ENCODE data around the gene CASP8. TPM values are rescaled to one million over a fixed set of nuclear protein-coding genes. Genes with fewer than 3 reads are reported as not detected.

CASP8 gene
- total and polyA plus RNA-seq, 2 donors (not counting 1 experiment from before 2014, with no cell fraction given), result 76.7 to 120 TPM

GRCh38 chr2:201276511-201276910 is 16.2 kb downstream of the CASP8 start:
- no peak overlapping the region for H3K4me3 Mint-ChIP-seq
- Histone ChIP-seq H3K79me2 (ENCODE audit: control insufficient read depth, insufficient read depth, low read length) (peaks cover 25% of the 10 kb centered on the region), H3K4me3 (ENCODE audit: control extremely low read depth in 1 of 5, extremely low read depth in 1 of 5, insufficient read depth in 1 of 5, low read depth in 2 of 5, low read length in 4 of 5) (no peak overlapping the region), H2AFZ (ENCODE audit: insufficient read depth, low read depth, low read length, poor library complexity, severe bottlenecking) (no peak overlapping the region), H3K4me1 (ENCODE audit: control insufficient read depth in 2 of 2, insufficient read depth in 2 of 2, low read length in 2 of 2) (peaks cover 10 to 18% of the 10 kb centered on the region in 2 donors), H4K20me1 (ENCODE audit: control insufficient read depth, insufficient read depth, low read length, poor library complexity, severe bottlenecking) (peaks cover 7% of the 10 kb centered on the region), H3K36me3 (replicated peaks in 1 of 2; ENCODE audit: control extremely low read depth in 1 of 2, control insufficient read depth in 1 of 2, extremely low read depth in 1 of 2, insufficient read depth in 2 of 2, low read length in 1 of 2) (peaks cover 11 to 90% of the 10 kb centered on the region in 2 experiments), H3K4me2 (replicated peaks; ENCODE audit: low read depth, low read length, poor library complexity, severe bottlenecking) (no peak overlapping the region), H3K27me3 (replicated peaks in 1 of 4; ENCODE audit: control extremely low read depth in 1 of 4, control insufficient read depth in 3 of 4, insufficient read depth in 4 of 4, low read length in 3 of 4) (no peaks in the 10 kb centered on the region), H3K27ac (ENCODE audit: low read length in 2 of 2) (no peak overlapping the region), H3K9me3 (ENCODE audit: control extremely low read depth in 1 of 3, control insufficient read depth in 2 of 3, insufficient read depth in 1 of 3, low read length in 2 of 3) (no peaks in the 10 kb centered on the region), H3K9ac (ENCODE audit: low read length) (no peak overlapping the region)
- ChIA-PET CTCF (interaction anchor here (1.1 to 1.5 kb wide), 2 partner anchors 16 to 44 kb away, joined by 3 to 9 read pairs; partner anchors contain the start of gene CASP8), POLR2A (interaction anchor here (2.0 kb wide), 1 partner anchor 40 kb away, joined by 5 read pairs; no protein-coding TSS in a partner anchor)
- intact Hi-C loops (cut with micrococcal nuclease), result loop anchor here (2.0 kb wide), 1 partner anchor 16 kb away; the partner anchor contains the start of gene CASP8
- no peaks in the 10 kb centered on the region for H3K27me3 Mint-ChIP-seq
- no peaks in the 10 kb centered on the region for H3K9me3 Mint-ChIP-seq (ENCODE audit: insufficient read depth)
- no peak for DNase-seq
- no peak for TF ChIP-seq EZH2 (IDR thresholded peaks at IDR 0.05; ENCODE audit: borderline replicate concordance, insufficient read depth, low read depth, low read length, poor library complexity, severe bottlenecking)
- no peak for TF ChIP-seq CTCF (IDR thresholded peaks at IDR 0.05)
- H3K4me1 Mint-ChIP-seq, result peaks cover 27% of the 10 kb centered on the region
- no peak for ATAC-seq (ENCODE audit: low read depth)
- no peak overlapping the region for H3K27ac Mint-ChIP-seq
- no CpG with 5 or more reads among the region's 6 CpGs for WGBS (ENCODE audit: insufficient coverage)

GRCh38 chr2:201279079-201279478 is 18.7 kb downstream of the CASP8 start:
- 36% methylated on average over 1 of the region's 1 CpG for WGBS (ENCODE audit: insufficient coverage)
- no peaks in the 10 kb centered on the region for H3K9me3 ChIP-seq (ENCODE audit: control extremely low read depth in 1 of 3, control insufficient read depth in 2 of 3, insufficient read depth in 1 of 3, low read length in 2 of 3)
- no peaks in the 10 kb centered on the region for H3K9me3 Mint-ChIP-seq (ENCODE audit: insufficient read depth)
- no peak for TF ChIP-seq EZH2 (IDR thresholded peaks at IDR 0.05; ENCODE audit: borderline replicate concordance, insufficient read depth, low read depth, low read length, poor library complexity, severe bottlenecking)
- TF ChIP-seq CTCF (IDR thresholded peaks at IDR 0.05), result no peak
- peak overlapping the region; percentile 29 for H3K4me2 ChIP-seq (replicated peaks; ENCODE audit: low read depth, low read length, poor library complexity, severe bottlenecking)
- H3K4me1 ChIP-seq (ENCODE audit: control insufficient read depth in 2 of 2, insufficient read depth in 2 of 2, low read length in 2 of 2), result peaks cover 10 to 18% of the 10 kb centered on the region in 2 donors
- ChIA-PET POLR2A (no interaction called here), CTCF (interaction anchor here (0.8 to 2.6 kb wide), 8 partner anchors 14 to 96 kb away, joined by 3 to 16 read pairs (median 3); partner anchors contain the start of genes CASP10 and CASP8)
- no peak for ATAC-seq (ENCODE audit: low read depth)
- intact Hi-C loops (cut with micrococcal nuclease), result loop anchor here (2.0 kb wide), 1 partner anchor 42 kb away; no protein-coding TSS in a partner anchor
- H3K4me1 Mint-ChIP-seq, result peaks cover 19% of the 10 kb centered on the region
- no peak overlapping the region for H2AFZ ChIP-seq (ENCODE audit: insufficient read depth, low read depth, low read length, poor library complexity, severe bottlenecking)
- peaks cover 10 to 66% of the 10 kb centered on the region in 2 experiments for H3K36me3 ChIP-seq (replicated peaks in 1 of 2; ENCODE audit: control extremely low read depth in 1 of 2, control insufficient read depth in 1 of 2, extremely low read depth in 1 of 2, insufficient read depth in 2 of 2, low read length in 1 of 2)
- no peaks in the 10 kb centered on the region for H3K27me3 Mint-ChIP-seq
- H3K27ac ChIP-seq (ENCODE audit: low read length in 2 of 2), result peak overlapping the region in 1 of 2 donors; percentile 70
- no peaks in the 10 kb centered on the region for H4K20me1 ChIP-seq (ENCODE audit: control insufficient read depth, insufficient read depth, low read length, poor library complexity, severe bottlenecking)
- peak overlapping the region; percentile 83 for H3K27ac Mint-ChIP-seq
- no peak overlapping the region for H3K4me3 Mint-ChIP-seq
- DNase-seq, result no peak
- H3K79me2 ChIP-seq (ENCODE audit: control insufficient read depth, insufficient read depth, low read length), result peaks cover 15% of the 10 kb centered on the region
- no peaks in the 10 kb centered on the region for H3K27me3 ChIP-seq (replicated peaks in 1 of 4; ENCODE audit: control extremely low read depth in 1 of 4, control insufficient read depth in 3 of 4, insufficient read depth in 4 of 4, low read length in 3 of 4)
- H3K4me3 ChIP-seq (ENCODE audit: control extremely low read depth in 1 of 5, extremely low read depth in 1 of 5, insufficient read depth in 1 of 5, low read depth in 2 of 5, low read length in 4 of 5), result no peak overlapping the region
- no peak overlapping the region for H3K9ac ChIP-seq (ENCODE audit: low read length)

Data from B cell (primary cell).